H9 (cell line): ENCODE results near the gene AFF1. TPM values are rescaled to one million over a fixed set of nuclear protein-coding genes. Genes with fewer than 3 reads are reported as not detected.

ENCODE experiments used
- DNase-seq: peaks from one replicate; pipeline ENCODE4 v3.0.0-alpha.2; 2017
- H2AFZ ChIP-seq: one replicate; pipeline ENCODE4 v1.6.1; 2013; ENCODE audit warnings: mild to moderate bottlenecking, low read length, control low read depth, moderate library complexity
- H2AK5ac ChIP-seq: 2 replicates; pipeline ENCODE4 v1.6.1; 2013; ENCODE audit warnings: low read length, control low read depth, mixed read lengths; ENCODE audit not compliant: insufficient read length
- H2BK120ac ChIP-seq: one replicate; pipeline ENCODE4 v1.6.1; 2013; ENCODE audit warnings: low read depth, mild to moderate bottlenecking, low read length, control low read depth, inconsistent platforms; ENCODE audit not compliant: poor library complexity, severe bottlenecking
- H2BK12ac ChIP-seq: 2 replicates; pipeline ENCODE4 v1.6.1; 2013; ENCODE audit warnings: low read length, control low read depth, mixed read lengths, low read depth; ENCODE audit not compliant: insufficient read length
- H2BK15ac ChIP-seq: 2 replicates; pipeline ENCODE4 v1.6.1; 2013; ENCODE audit warnings: low read depth, low read length, control low read depth
- H2BK20ac ChIP-seq: one replicate; pipeline ENCODE4 v1.6.1; 2013; ENCODE audit warnings: low read depth, mild to moderate bottlenecking, low read length, control low read depth, inconsistent platforms; ENCODE audit not compliant: poor library complexity, severe bottlenecking
- H2BK5ac ChIP-seq: 2 replicates; pipeline ENCODE4 v1.6.1; 2013; ENCODE audit warnings: low read length, control low read depth, mixed read lengths; ENCODE audit not compliant: insufficient read length
- H3K14ac ChIP-seq: 2 replicates; pipeline ENCODE4 v1.6.1; 2013; ENCODE audit warnings: low read length, control low read depth; ENCODE audit not compliant: insufficient read depth
- H3K18ac ChIP-seq: 2 replicates; pipeline ENCODE4 v1.6.1; 2013; ENCODE audit warnings: low read depth, mild to moderate bottlenecking, mixed read lengths, low read length, control low read depth; ENCODE audit not compliant: insufficient read length
- H3K23ac ChIP-seq: 2 replicates; pipeline ENCODE4 v1.6.1; 2013; ENCODE audit warnings: low read length, control low read depth, mixed read lengths, low read depth; ENCODE audit not compliant: insufficient read length
- H3K23me2 ChIP-seq: 2 replicates; pipeline ENCODE4 v1.6.1; 2013; ENCODE audit warnings: low read depth, mild to moderate bottlenecking, mixed read lengths, low read length, control low read depth; ENCODE audit not compliant: insufficient read length, poor library complexity, severe bottlenecking
- H3K27ac ChIP-seq: 2 replicates; pipeline ENCODE4 v1.5.1; 2013; ENCODE audit warnings: low read length, control low read depth, mixed read lengths, low read depth; ENCODE audit not compliant: insufficient read length
- H3K27me3 ChIP-seq: 2 replicates; pipeline ENCODE4 v1.6.1; 2013; ENCODE audit warnings: low read length, control low read depth, inconsistent platforms; ENCODE audit not compliant: insufficient read depth
- H3K4ac ChIP-seq: 2 replicates; pipeline ENCODE4 v1.6.1; 2013; ENCODE audit warnings: low read depth, mild to moderate bottlenecking, control low read depth, inconsistent platforms, low read length, moderate library complexity
- H3K4me1 ChIP-seq: 2 replicates; pipeline ENCODE4 v1.6.1; 2013; ENCODE audit warnings: low read length, control low read depth, inconsistent platforms; ENCODE audit not compliant: insufficient read depth
- H3K4me2 ChIP-seq: 2 replicates; pipeline ENCODE4 v1.6.1; 2013; ENCODE audit warnings: low read length, control low read depth, mixed read lengths; ENCODE audit not compliant: insufficient read length, insufficient read depth
- H3K56ac ChIP-seq: 2 replicates; pipeline ENCODE4 v1.6.1; 2013; ENCODE audit warnings: low read depth, mild to moderate bottlenecking, mixed read lengths, low read length, control low read depth; ENCODE audit not compliant: insufficient read length
- H3K79me1 ChIP-seq: 2 replicates; pipeline ENCODE4 v1.6.1; 2013; ENCODE audit warnings: low read depth, mild to moderate bottlenecking, moderate library complexity, low read length, control low read depth, inconsistent platforms; ENCODE audit not compliant: insufficient read depth, poor library complexity, severe bottlenecking
- H3K79me2 ChIP-seq: 2 replicates; pipeline ENCODE4 v1.6.1; 2013; ENCODE audit warnings: low read length, control low read depth, inconsistent platforms; ENCODE audit not compliant: insufficient read depth
- H3K9ac ChIP-seq: 2 replicates; pipeline ENCODE4 v1.6.1; 2013; ENCODE audit warnings: low read length, control low read depth, mixed read lengths; ENCODE audit not compliant: insufficient read length; ENCODE audit errors: extremely low read depth
- H3K9me3 ChIP-seq: one replicate; pipeline ENCODE4 v1.6.1; 2013; ENCODE audit warnings: low read depth, low read length, inconsistent platforms; ENCODE audit not compliant: control insufficient read depth
- H3T11ph ChIP-seq: one replicate; pipeline ENCODE4 v1.6.1; 2013; ENCODE audit warnings: mild to moderate bottlenecking, low read length, control low read depth, inconsistent platforms
- H4K20me1 ChIP-seq: one replicate; pipeline ENCODE4 v1.6.1; 2013; ENCODE audit not compliant: control insufficient read depth, insufficient read length, insufficient read depth
- H4K5ac ChIP-seq: 2 replicates; pipeline ENCODE4 v1.6.1; 2013; ENCODE audit warnings: low read depth, mild to moderate bottlenecking, mixed read lengths, low read length, control low read depth; ENCODE audit not compliant: insufficient read length
- H4K8ac ChIP-seq: replicated peaks from 2 replicates; pipeline ENCODE4 v1.6.1; 2013; ENCODE audit warnings: low read length, control low read depth, mixed read lengths, low read depth; ENCODE audit not compliant: insufficient read length
- H4K91ac ChIP-seq: 2 replicates; pipeline ENCODE4 v1.6.1; 2013; ENCODE audit warnings: low read depth, mild to moderate bottlenecking, moderate library complexity, mixed read lengths, low read length, control low read depth; ENCODE audit not compliant: insufficient read length
- H3K27ac Mint-ChIP-seq, 3 experiments: 2 replicates in 2 of 3; 3 replicates in 1 of 3; pipeline ENCODE4 v1.8.0; 2020 to 2021; ENCODE audit warnings: mixed read lengths in 3 of 3, mild to moderate bottlenecking in 1 of 3, moderate library complexity in 1 of 3
- H3K27me3 Mint-ChIP-seq: 2 replicates; pipeline ENCODE4 v1.8.0; 2021; ENCODE audit warnings: low read depth, mild to moderate bottlenecking, moderate library complexity, mixed read lengths
- H3K36me3 Mint-ChIP-seq, 3 experiments: 2 replicates in 2 of 3; 3 replicates in 1 of 3; pipeline ENCODE4 v1.8.0; 2020 to 2021; ENCODE audit warnings: low read depth in 3 of 3, mixed read lengths in 3 of 3; ENCODE audit not compliant: insufficient read depth in 1 of 3
- H3K4me1 Mint-ChIP-seq, 2 experiments: 2 replicates each; pipeline ENCODE4 v1.8.0; 2020; ENCODE audit warnings: mixed read lengths in 2 of 2
- H3K4me3 Mint-ChIP-seq, 2 experiments: 2 replicates in 1 of 2; 3 replicates in 1 of 2; pipeline ENCODE4 v1.8.0; 2020 to 2021; ENCODE audit warnings: mild to moderate bottlenecking in 2 of 2, mixed read lengths in 2 of 2, moderate library complexity in 1 of 2
- H3K9me3 Mint-ChIP-seq, 2 experiments: 2 replicates in 1 of 2; 3 replicates in 1 of 2; pipeline ENCODE4 v1.8.0; 2020; ENCODE audit warnings: mild to moderate bottlenecking in 2 of 2, mixed read lengths in 2 of 2, moderate library complexity in 1 of 2
- CTCF ChIP-seq: fragments of 200-600 bp; sonication (generic); conservative IDR thresholded peaks from 3 replicates; pipeline ENCODE4 v1.8.0; 2021; ENCODE audit warnings: antibody characterized with exemption, mild to moderate bottlenecking
- WGBS: extraction: QIAGEN DNeasy Blood & Tissue Kit; methylation state at CpG from one replicate; pipeline ENCODE4 v1.1.7; 2013; ENCODE audit warnings: missing lambda C conversion rate, low lambda C conversion rate, mixed read lengths; ENCODE audit not compliant: insufficient read length; ENCODE audit errors: extremely low coverage; 5-methylcytosine and 5-hydroxymethylcytosine counted together
- total RNA-seq: library from RNA; stranded (reverse); gene quantifications from 2 replicates; pipeline ENCODE4 v1.2.1, GENCODE V29; 2021

Gene AFF1
- total RNA-seq, 1 experiment from 2014 or later, result 74.5 TPM

- Mint-ChIP-seq H3K4me3 (no peak overlapping the region), H3K36me3 (peaks cover 0 to 5% (median 0%) of the 10 kb centered on the region in 3 experiments; a peak in 1 of 7 replicates), H3K9me3 (no peaks in the 10 kb centered on the region), H3K4me1 (peaks cover 15 to 16% of the 10 kb centered on the region in 2 experiments), H3K27me3 (peaks cover 15% of the 10 kb centered on the region), H3K27ac (no peak overlapping the region)
- Histone ChIP-seq H4K8ac (no peak overlapping the region), H3K79me2 (no peaks in the 10 kb centered on the region), H3K4me2 (no peak overlapping the region), H3K23me2 (peaks cover 5% of the 10 kb centered on the region), H3K14ac (no peak overlapping the region), H3K23ac (no peak overlapping the region), H4K5ac (no peak overlapping the region), H2BK15ac (no peak overlapping the region), H3T11ph (no peak overlapping the region), H2AK5ac (no peak overlapping the region), H2AFZ (no peak overlapping the region), H2BK120ac (no peak overlapping the region), H4K91ac (no peak overlapping the region), H3K4me1 (no peaks in the 10 kb centered on the region; the same call in 1 of the 2 replicates), H2BK5ac (no peak overlapping the region), H2BK12ac (no peak overlapping the region), H3K9ac (no peak overlapping the region), H3K4ac (no peak overlapping the region), H3K27ac (no peak overlapping the region), H3K9me3 (no peaks in the 10 kb centered on the region), H4K20me1 (no peaks in the 10 kb centered on the region), H3K27me3 (no peaks in the 10 kb centered on the region), H3K79me1 (no peaks in the 10 kb centered on the region), H3K56ac (no peak overlapping the region), H3K18ac (no peak overlapping the region), H2BK20ac (no peak overlapping the region)
- TF ChIP-seq CTCF, result peak; percentile 85
- no peak for DNase-seq
- no CpG with 5 or more reads among the region's 6 CpGs for WGBS
Measured at GRCh38 chr4:86895692-86896488, 38.9 kb upstream of the AFF1 start.
